ENCODE measurements around the gene OTUB2.

DNA sequence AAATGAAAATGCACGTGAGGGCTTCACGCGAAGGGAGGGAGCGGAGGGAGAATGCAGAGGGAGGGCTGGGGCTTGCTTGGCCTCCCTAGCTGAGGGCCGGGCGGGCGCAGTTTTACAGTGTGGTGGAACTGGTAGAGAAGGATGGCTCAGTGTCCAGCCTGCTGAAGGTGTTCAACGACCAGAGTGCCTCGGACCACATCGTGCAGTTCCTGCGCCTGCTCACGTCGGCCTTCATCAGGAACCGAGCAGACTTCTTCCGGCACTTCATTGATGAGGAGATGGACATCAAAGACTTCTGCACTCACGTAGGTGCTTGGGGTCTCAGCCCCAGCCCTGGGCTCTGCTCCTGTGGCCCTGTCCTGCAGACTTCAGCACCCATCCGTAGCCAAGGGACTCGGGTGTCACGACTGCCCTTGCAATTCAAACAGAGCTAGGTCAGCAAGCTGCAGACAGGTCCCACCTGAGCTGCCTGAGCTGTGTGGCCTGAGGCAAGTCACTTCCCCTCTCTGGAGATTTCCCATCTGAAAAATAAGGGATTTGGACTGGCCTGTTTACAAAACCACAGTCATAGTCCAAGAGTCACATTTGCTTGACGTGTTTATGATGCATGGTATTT lies 18.4 kb downstream of the OTUB2 start:
- TF ChIP-seq EZH2phosphoT487 (IDR thresholded peaks at IDR 0.05; ENCODE audit: low read depth, severe bottlenecking, unreplicated experiment) = no peak
- TF ChIP-seq, protein P1, sequence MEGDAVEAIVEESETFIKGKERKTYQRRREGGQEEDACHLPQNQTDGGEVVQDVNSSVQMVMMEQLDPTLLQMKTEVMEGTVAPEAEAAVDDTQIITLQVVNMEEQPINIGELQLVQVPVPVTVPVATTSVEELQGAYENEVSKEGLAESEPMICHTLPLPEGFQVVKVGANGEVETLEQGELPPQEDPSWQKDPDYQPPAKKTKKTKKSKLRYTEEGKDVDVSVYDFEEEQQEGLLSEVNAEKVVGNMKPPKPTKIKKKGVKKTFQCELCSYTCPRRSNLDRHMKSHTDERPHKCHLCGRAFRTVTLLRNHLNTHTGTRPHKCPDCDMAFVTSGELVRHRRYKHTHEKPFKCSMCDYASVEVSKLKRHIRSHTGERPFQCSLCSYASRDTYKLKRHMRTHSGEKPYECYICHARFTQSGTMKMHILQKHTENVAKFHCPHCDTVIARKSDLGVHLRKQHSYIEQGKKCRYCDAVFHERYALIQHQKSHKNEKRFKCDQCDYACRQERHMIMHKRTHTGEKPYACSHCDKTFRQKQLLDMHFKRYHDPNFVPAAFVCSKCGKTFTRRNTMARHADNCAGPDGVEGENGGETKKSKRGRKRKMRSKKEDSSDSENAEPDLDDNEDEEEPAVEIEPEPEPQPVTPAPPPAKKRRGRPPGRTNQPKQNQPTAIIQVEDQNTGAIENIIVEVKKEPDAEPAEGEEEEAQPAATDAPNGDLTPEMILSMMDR (IDR thresholded peaks at IDR 0.05; ENCODE audit: poor library complexity) = no peak
- no peak for TF ChIP-seq EZH2 (IDR thresholded peaks at IDR 0.05; ENCODE audit: borderline replicate concordance)
